ENCODE results near the gene COL6A3. TPM values are rescaled to one million over a fixed set of nuclear protein-coding genes. Genes with fewer than 3 reads are reported as not detected.

The COL6A3 gene, protein sequence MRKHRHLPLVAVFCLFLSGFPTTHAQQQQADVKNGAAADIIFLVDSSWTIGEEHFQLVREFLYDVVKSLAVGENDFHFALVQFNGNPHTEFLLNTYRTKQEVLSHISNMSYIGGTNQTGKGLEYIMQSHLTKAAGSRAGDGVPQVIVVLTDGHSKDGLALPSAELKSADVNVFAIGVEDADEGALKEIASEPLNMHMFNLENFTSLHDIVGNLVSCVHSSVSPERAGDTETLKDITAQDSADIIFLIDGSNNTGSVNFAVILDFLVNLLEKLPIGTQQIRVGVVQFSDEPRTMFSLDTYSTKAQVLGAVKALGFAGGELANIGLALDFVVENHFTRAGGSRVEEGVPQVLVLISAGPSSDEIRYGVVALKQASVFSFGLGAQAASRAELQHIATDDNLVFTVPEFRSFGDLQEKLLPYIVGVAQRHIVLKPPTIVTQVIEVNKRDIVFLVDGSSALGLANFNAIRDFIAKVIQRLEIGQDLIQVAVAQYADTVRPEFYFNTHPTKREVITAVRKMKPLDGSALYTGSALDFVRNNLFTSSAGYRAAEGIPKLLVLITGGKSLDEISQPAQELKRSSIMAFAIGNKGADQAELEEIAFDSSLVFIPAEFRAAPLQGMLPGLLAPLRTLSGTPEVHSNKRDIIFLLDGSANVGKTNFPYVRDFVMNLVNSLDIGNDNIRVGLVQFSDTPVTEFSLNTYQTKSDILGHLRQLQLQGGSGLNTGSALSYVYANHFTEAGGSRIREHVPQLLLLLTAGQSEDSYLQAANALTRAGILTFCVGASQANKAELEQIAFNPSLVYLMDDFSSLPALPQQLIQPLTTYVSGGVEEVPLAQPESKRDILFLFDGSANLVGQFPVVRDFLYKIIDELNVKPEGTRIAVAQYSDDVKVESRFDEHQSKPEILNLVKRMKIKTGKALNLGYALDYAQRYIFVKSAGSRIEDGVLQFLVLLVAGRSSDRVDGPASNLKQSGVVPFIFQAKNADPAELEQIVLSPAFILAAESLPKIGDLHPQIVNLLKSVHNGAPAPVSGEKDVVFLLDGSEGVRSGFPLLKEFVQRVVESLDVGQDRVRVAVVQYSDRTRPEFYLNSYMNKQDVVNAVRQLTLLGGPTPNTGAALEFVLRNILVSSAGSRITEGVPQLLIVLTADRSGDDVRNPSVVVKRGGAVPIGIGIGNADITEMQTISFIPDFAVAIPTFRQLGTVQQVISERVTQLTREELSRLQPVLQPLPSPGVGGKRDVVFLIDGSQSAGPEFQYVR (N-terminal part only)
- 9.6 and 35.2 TPM in 2 replicates for total RNA-seq

DNA sequence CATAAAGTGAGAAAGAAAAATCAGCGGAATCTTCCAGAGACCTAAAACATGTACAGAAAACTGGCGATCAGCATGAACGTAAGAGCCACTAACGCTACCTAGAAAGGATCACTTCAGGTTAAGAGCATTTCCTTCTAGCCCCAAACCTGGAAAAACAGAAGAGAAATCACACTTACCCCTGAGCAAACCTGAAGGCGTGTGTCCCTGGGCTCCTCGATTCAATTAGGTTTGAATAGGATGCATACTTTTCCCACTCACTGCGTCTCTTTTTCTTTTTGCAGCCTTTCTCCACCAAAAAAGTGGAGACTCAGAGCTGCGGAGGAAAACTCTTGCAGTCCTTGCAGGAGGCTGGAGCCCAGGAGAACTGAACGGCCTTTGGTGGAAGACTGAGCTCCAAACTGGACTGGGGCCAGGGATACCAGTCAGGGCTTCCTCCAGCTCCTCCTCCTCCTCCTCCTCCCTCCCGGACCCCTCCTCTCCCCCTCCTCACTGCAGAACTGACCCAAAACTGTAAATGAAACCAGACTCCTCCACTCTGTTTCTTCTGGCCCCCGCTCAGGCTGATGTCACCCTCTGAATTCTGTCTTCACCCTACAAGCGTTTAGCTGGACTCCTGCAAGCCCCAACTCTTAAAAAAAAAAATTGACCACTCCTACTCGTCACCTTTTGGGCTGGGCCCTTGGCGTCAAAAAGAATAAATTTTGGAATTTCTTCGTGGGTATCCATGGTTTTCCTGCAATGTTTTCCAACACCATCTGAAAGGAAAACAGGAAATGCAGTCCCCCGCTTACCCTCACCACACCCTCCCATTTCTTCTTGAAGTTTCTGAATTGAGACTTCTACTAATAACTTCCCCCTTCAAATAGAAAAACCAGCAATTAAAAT, at the start of gene COL6A3:
TSS of gene COL6A3 (minus strand) at position 388 of the 885 bp plus-strand sequence. CDS start 17,347 bp downstream, outside the sequence.

Other genes starting within 250 kb of the COL6A3 start
- gene MLPH, start 73.1 kb upstream of the COL6A3 start, total RNA-seq, result 0.52 and 3.3 TPM in 2 replicates
- gene PRLH, start 152.4 kb upstream of the COL6A3 start, total RNA-seq, result not detected in 2 replicates
- gene RAB17, start 176.6 kb upstream of the COL6A3 start, total RNA-seq, result 11.9 and 17.8 TPM in 2 replicates
- 137 and 153 TPM in 2 replicates for gene LRRFIP1, start 213.4 kb upstream of the COL6A3 start, total RNA-seq

Data from dermis lymphatic vessel endothelial cell (primary cell).